Fibroblast of the aortic adventitia (primary cell): ENCODE results near the gene AP1S3. TPM values are rescaled to one million over a fixed set of nuclear protein-coding genes. Genes with fewer than 3 reads are reported as not detected.

ENCODE experiments used
- DNase-seq: peaks from one replicate; pipeline ENCODE4 v3.0.0-alpha.2; 2010; ENCODE audit warnings: low read depth
- H3K4me3 ChIP-seq: 2 replicates; pipeline ENCODE4 v1.5.1; 2011; ENCODE audit warnings: low read depth, mild to moderate bottlenecking, control low read depth, low read length, moderate library complexity
- total RNA-seq: library from RNA; depleted of rRNA; stranded (reverse); fragments of >200 nt; gene quantifications from 2 replicates; pipeline ENCODE4 v1.2.3, GENCODE V29; 2012; ENCODE audit warnings: low replicate concordance
- TF ChIP-seq, protein P1 (sequence below): IDR thresholded peaks from 2 replicates; pipeline ENCODE4 v1.5.1; 2011; ENCODE audit warnings: mild to moderate bottlenecking, low read length, control low read depth, inconsistent platforms; ENCODE audit not compliant: insufficient read depth

AP1S3 gene
- total RNA-seq, 1 donor, result 8.1 TPM

DNA sequence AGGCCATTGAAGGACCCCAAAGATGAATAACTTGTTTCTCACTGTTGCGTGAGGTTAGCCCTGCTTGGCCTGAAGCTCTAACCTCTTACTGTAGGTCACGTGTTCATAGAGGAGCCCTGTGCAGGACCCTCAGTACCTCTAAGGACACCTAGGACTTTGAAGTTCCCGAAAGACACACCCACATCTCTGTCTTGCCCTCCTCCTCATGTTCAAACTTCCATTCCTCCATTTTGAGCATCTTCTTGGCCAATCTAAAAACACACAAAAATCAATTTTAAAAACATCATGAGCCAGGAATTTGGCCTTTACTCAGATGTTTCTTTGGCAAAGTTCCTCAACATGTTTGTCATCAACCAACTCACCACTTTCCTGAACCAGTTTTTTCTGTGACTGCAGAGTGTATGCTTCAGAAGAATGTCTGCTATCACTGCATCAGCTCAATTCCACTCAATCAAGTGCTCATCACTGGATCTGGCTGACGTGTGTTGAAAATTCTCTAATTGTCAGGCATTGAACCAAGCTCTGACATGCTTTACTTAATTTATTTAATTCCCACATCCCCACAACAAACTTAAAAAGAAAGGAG is 101.6 kb downstream of the AP1S3 start:
- no peak overlapping the region for H3K4me3 ChIP-seq
- TF ChIP-seq, protein P1, sequence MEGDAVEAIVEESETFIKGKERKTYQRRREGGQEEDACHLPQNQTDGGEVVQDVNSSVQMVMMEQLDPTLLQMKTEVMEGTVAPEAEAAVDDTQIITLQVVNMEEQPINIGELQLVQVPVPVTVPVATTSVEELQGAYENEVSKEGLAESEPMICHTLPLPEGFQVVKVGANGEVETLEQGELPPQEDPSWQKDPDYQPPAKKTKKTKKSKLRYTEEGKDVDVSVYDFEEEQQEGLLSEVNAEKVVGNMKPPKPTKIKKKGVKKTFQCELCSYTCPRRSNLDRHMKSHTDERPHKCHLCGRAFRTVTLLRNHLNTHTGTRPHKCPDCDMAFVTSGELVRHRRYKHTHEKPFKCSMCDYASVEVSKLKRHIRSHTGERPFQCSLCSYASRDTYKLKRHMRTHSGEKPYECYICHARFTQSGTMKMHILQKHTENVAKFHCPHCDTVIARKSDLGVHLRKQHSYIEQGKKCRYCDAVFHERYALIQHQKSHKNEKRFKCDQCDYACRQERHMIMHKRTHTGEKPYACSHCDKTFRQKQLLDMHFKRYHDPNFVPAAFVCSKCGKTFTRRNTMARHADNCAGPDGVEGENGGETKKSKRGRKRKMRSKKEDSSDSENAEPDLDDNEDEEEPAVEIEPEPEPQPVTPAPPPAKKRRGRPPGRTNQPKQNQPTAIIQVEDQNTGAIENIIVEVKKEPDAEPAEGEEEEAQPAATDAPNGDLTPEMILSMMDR, result no peak
- peak; percentile 93 for DNase-seq

DNA sequence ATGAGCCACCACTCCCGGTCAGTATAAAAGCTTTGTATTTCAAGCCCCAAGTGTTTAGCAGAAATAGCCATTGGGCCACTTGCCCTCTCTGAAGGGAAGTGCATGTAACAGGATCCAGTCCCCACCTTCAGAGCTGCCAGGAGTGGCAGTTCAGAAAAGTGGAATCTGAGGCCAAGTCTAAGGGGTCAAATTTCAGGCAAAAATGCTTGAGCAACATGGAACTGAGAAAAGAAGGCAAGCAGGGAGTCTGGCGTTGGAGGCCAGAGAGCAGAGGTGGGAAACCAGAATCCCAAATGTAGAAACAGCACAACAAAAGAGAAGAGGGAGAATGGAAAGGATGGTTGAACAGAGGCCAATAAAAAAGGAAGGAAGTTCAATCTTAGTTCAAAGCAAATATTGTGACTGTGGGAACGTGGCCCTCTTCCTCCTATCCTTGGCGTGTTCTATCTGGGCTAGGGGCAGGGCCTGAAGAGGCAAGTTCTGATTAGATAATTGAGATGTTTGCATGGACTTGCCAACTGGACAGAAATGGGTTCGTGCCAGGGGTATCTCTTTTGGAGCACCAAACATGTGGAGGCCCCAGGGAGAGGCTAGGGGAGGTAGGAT is 102.2 kb downstream of the AP1S3 start:
- H3K4me3 ChIP-seq, result no peak overlapping the region
- TF ChIP-seq, protein P1, result no peak
- DNase-seq, result peak; percentile 64

DNA sequence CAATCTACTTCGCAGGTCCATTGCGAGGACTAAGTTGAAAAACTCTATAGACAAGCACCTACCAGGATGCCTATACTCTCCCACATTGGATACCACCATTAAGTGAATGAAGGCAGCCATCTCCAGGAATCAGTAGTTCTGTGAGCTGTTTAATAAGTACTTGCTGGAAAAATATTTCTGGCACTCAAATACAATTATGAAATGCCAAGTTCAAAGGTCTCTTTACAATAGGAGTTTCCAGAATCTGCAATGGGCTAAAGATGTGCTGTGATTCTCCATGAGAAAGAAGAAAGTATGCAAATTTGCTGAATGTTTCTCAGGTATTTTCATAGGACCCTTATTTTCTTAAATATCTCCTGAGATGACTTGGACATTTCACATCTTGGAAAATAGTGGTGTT is 103.0 kb downstream of the AP1S3 start:
- no peak overlapping the region for H3K4me3 ChIP-seq
- peak; percentile 39 for DNase-seq
- TF ChIP-seq, protein P1, result no peak

DNA sequence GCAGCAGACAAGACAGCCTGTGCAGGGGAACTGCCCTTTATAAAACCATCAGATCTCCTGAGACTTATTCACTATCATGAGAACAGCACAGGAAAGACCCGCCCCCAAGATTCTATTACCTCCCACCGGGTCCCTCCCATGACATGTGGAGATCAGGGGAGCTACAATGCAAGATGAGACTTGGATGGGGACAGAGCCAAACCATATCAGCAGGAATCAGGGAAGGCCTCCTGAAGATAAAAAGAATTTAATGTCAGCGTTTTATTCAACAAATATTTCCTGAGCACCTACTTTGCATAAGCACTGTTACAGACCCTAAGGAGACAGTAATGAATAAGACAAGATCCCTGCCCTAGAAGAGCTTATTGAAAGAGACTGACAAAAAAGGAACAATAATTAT is 105.0 kb downstream of the AP1S3 start:
- DNase-seq, result no peak
- no peak overlapping the region for H3K4me3 ChIP-seq
- TF ChIP-seq, protein P1, result no peak

DNA sequence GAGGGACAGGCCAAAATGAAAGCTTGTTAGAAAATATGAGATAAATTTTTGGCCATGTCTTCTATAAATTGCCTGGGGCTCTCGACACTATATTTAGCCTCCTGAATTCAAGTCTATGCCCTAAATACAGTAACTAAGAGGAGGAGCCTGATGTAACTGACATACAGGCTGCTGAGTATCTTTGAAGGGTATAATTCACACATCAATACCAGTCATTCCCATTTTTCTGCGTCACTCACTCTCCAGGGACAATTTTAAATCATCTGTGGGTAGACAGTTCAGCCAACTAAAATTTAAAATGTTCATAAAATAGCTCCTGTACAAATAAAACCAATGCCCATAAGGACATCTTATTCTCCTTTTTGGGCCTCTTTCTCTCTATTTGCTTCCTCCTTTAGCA is 105.9 kb downstream of the AP1S3 start:
- TF ChIP-seq, protein P1, result no peak
- no peak for DNase-seq

DNA sequence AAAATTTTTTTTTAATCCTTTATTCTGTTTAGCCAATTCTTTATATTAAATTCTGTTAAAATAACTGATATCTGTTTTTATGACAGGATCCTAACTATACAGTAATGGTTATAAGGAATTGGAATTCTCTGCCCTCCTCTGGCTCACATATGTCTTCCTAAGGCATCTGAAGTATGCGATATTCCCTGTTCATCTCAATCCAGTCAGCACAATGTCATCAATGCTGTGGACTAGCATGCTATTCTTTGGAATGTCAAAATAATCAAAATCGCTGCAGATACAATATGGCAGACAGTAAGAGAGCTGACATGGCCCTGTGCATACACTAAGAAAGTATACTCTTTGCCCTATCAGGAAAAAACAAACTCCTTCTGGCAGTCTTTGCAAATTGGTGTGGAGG is 107.6 kb downstream of the AP1S3 start:
- no peak overlapping the region for H3K4me3 ChIP-seq
- DNase-seq, result no peak

More for the DNA sequence above, 105.9 kb downstream of the AP1S3 start:
- H3K4me3 ChIP-seq, result no peak overlapping the region

More for the DNA sequence above, 107.6 kb downstream of the AP1S3 start:
- TF ChIP-seq, protein P1, result no peak
